Measurements from ENCODE around the gene N4BP2L2. TPM values are rescaled to one million over a fixed set of nuclear protein-coding genes. Genes with fewer than 3 reads are reported as not detected.

The N4BP2L2 gene
- total and polyA plus RNA-seq, 2 of the 13 experiments (the other 11 are each of a cell fraction or from before 2014, with no cell fraction given), result 58.9 to 81.2 TPM

DNA sequence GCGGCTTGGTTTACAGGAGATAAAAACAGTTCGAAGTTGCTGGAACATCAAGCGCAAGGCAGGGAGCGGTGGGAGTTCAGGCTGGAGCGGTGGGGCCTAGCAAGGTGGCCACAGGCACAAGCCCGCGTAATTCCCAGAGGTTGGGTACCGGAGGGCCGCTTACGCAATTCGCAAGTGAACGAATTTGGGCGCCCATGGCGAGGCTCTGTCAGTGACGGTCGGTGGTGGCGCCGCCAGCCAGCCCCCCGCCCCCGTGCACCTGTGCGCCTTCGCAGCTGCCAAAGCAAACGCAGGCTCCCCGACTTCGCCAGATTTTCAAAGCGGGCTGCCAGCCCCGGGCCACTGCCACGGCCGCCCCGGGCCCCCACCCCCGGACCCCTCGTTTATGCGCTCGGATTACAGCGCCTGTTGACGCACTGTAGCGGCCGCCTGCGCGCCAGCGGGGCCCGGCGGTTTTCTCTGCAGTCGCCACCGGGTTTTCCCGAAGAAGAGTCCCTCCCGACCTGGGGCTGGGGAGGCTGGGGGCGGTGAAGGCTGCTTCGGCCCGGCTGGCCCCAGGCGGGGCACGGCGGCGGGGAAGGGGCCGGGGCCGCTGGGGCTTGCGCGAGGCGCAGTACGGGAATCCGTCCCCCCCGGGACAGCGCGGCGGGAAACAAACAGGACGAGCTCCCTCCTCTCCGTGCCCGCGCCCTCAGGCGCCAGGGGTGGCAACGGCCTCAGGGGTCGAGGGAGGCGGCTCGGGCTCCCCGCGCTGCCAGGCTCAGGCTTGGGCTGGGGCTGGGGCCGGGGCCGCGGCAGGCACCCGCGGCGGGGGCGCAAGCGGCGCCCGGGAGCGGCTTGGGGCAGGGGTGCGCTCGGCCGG lies 111.4 kb downstream of the N4BP2L2 start (continued):
- TF ChIP-seq, protein P1, sequence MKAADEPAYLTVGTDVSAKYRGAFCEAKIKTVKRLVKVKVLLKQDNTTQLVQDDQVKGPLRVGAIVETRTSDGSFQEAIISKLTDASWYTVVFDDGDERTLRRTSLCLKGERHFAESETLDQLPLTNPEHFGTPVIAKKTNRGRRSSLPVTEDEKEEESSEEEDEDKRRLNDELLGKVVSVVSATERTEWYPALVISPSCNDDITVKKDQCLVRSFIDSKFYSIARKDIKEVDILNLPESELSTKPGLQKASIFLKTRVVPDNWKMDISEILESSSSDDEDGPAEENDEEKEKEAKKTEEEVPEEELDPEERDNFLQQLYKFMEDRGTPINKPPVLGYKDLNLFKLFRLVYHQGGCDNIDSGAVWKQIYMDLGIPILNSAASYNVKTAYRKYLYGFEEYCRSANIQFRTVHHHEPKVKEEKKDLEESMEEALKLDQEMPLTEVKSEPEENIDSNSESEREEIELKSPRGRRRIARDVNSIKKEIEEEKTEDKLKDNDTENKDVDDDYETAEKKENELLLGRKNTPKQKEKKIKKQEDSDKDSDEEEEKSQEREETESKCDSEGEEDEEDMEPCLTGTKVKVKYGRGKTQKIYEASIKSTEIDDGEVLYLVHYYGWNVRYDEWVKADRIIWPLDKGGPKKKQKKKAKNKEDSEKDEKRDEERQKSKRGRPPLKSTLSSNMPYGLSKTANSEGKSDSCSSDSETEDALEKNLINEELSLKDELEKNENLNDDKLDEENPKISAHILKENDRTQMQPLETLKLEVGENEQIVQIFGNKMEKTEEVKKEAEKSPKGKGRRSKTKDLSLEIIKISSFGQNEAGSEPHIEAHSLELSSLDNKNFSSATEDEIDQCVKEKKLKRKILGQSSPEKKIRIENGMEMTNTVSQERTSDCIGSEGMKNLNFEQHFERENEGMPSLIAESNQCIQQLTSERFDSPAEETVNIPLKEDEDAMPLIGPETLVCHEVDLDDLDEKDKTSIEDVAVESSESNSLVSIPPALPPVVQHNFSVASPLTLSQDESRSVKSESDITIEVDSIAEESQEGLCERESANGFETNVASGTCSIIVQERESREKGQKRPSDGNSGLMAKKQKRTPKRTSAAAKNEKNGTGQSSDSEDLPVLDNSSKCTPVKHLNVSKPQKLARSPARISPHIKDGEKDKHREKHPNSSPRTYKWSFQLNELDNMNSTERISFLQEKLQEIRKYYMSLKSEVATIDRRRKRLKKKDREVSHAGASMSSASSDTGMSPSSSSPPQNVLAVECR (CRISPR knock-in tag; IDR thresholded peaks at IDR 0.05; ENCODE audit: borderline replicate concordance), result peak; percentile 27; the same call in 1 of the 2 replicates
- TF ChIP-seq CEBPB (IDR thresholded peaks at IDR 0.05; ENCODE audit: borderline replicate concordance, low read depth, low read length), result peak; percentile 87
- TF ChIP-seq ZNF564 (CRISPR knock-in tag; IDR thresholded peaks at IDR 0.05), result peak; percentile 27; the same call in 1 of the 2 replicates
- TF ChIP-seq PHF8 (CRISPR knock-in tag; IDR thresholded peaks at IDR 0.05), result peak; percentile 45
- no peak for TF ChIP-seq ZFP41 (CRISPR knock-in tag; IDR thresholded peaks at IDR 0.05; ENCODE audit: borderline replicate concordance)
- TF ChIP-seq, protein P2, sequence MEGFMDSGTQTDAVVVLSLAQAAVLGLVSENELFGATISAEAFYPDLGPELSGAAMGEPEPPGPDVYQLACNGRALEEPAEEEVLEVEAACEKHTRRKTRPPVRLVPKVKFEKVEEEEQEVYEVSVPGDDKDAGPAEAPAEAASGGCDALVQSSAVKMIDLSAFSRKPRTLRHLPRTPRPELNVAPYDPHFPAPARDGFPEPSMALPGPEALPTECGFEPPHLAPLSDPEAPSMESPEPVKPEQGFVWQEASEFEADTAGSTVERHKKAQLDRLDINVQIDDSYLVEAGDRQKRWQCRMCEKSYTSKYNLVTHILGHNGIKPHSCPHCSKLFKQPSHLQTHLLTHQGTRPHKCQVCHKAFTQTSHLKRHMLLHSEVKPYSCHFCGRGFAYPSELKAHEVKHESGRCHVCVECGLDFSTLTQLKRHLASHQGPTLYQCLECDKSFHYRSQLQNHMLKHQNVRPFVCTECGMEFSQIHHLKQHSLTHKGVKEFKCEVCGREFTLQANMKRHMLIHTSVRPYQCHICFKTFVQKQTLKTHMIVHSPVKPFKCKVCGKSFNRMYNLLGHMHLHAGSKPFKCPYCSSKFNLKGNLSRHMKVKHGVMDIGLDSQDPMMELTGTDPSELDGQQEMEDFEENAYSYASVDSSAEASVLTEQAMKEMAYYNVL (CRISPR knock-in tag; IDR thresholded peaks at IDR 0.05; ENCODE audit: borderline replicate concordance), result no peak
- TF ChIP-seq ARNT2 (CRISPR knock-in tag; IDR thresholded peaks at IDR 0.05; ENCODE audit: low read depth), result 0 out of 2 replicates have a peak, but pooled peaks have one; percentile 6
- TF ChIP-seq ZNF451 (CRISPR knock-in tag; IDR thresholded peaks at IDR 0.05), result peak; percentile 48; the same call in 1 of the 2 replicates
- peak; percentile 63; the same call in 1 of the 2 replicates for TF ChIP-seq TFDP1 (CRISPR knock-in tag; IDR thresholded peaks at IDR 0.05; ENCODE audit: borderline replicate concordance)
- TF ChIP-seq ZBTB7A (CRISPR knock-in tag; IDR thresholded peaks at IDR 0.05), result no peak
- TF ChIP-seq, protein P3, sequence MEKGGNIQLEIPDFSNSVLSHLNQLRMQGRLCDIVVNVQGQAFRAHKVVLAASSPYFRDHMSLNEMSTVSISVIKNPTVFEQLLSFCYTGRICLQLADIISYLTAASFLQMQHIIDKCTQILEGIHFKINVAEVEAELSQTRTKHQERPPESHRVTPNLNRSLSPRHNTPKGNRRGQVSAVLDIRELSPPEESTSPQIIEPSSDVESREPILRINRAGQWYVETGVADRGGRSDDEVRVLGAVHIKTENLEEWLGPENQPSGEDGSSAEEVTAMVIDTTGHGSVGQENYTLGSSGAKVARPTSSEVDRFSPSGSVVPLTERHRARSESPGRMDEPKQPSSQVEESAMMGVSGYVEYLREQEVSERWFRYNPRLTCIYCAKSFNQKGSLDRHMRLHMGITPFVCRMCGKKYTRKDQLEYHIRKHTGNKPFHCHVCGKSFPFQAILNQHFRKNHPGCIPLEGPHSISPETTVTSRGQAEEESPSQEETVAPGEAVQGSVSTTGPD (CRISPR knock-in tag; IDR thresholded peaks at IDR 0.05), result 0 out of 2 replicates have a peak, but pooled peaks have one; percentile 38
- peak; percentile 40 for TF ChIP-seq HNRNPLL (IDR thresholded peaks at IDR 0.05; ENCODE audit: low read depth, low read length, poor library complexity, severe bottlenecking)
- 0 out of 2 replicates have a peak, but pooled peaks have one; percentile 16 for TF ChIP-seq TARDBP (CRISPR knock-in tag; IDR thresholded peaks at IDR 0.05)
- TF ChIP-seq ZFP90 (CRISPR knock-in tag; IDR thresholded peaks at IDR 0.05; ENCODE audit: borderline replicate concordance), result peak; percentile 75
- TF ChIP-seq, protein P4, sequence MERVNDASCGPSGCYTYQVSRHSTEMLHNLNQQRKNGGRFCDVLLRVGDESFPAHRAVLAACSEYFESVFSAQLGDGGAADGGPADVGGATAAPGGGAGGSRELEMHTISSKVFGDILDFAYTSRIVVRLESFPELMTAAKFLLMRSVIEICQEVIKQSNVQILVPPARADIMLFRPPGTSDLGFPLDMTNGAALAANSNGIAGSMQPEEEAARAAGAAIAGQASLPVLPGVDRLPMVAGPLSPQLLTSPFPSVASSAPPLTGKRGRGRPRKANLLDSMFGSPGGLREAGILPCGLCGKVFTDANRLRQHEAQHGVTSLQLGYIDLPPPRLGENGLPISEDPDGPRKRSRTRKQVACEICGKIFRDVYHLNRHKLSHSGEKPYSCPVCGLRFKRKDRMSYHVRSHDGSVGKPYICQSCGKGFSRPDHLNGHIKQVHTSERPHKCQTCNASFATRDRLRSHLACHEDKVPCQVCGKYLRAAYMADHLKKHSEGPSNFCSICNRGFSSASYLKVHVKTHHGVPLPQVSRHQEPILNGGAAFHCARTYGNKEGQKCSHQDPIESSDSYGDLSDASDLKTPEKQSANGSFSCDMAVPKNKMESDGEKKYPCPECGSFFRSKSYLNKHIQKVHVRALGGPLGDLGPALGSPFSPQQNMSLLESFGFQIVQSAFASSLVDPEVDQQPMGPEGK (CRISPR knock-in tag; IDR thresholded peaks at IDR 0.05), result peak; percentile 42; the same call in 1 of the 2 replicates
- TF ChIP-seq TP53 (CRISPR knock-in tag; conservative IDR thresholded peaks at IDR 0.05), result 0 out of 2 replicates have a peak, but pooled peaks have one; percentile 21
